HAP-1 (cell line): ENCODE data around the gene VWCE.
"Not testable (repeated sequence)": the region's sequence is repeated elsewhere in the genome, so short reads cannot be mapped to it uniquely, and the experiment has no call there.

Source experiments
- DNase-seq, 2 experiments: peaks; one replicate each; pipeline ENCODE4 v3.0.0-alpha.2; 2016 to 2020; ENCODE audit warnings: low spot score in 2 of 2
- H3K27me3 ChIP-seq: fragments of 250-450 bp; sonication (Bioruptor Pico); 2 replicates; pipeline ENCODE4 v1.5.1; 2020; ENCODE audit warnings: low read depth, mild to moderate bottlenecking, moderate library complexity
- H3K36me3 ChIP-seq: fragments of 250-450 bp; sonication (Bioruptor Pico); replicated peaks from 2 replicates; pipeline ENCODE4 v1.5.1; 2020; ENCODE audit warnings: mild to moderate bottlenecking
- H3K4me1 ChIP-seq: fragments of 250-450 bp; sonication (Bioruptor Pico); 2 replicates; pipeline ENCODE4 v1.5.1; 2020; ENCODE audit warnings: mild to moderate bottlenecking
- H3K4me3 ChIP-seq: fragments of 250-450 bp; sonication (Bioruptor Pico); 2 replicates; pipeline ENCODE4 v1.5.1; 2020; ENCODE audit warnings: mild to moderate bottlenecking, moderate library complexity
- H3K9me3 ChIP-seq: fragments of 250-450 bp; sonication (Bioruptor Pico); 2 replicates; pipeline ENCODE4 v1.5.1; 2020; ENCODE audit warnings: mild to moderate bottlenecking, moderate library complexity
- in situ Hi-C: fragments of 300-500 bp; cut with MboI; formaldehyde crosslinking; loops from 3 replicates; pipeline ENCODE4 v1.14.3; 2020; ENCODE audit warnings: low sequenced_read_pairs, inconsistent platforms, mixed read lengths

Gene VWCE

GRCh38 chr11:61266602-61267001, 28.5 kb downstream of the VWCE start:
- no peaks in the 10 kb centered on the region for H3K9me3 ChIP-seq
- H3K36me3 ChIP-seq: no peaks in the 10 kb centered on the region; the same call in 1 of the 2 replicates

GRCh38 chr11:61265357-61265756, 29.8 kb downstream of the VWCE start:
- H3K4me1 ChIP-seq: peaks cover 5% of the 10 kb centered on the region; the same call in 1 of the 2 replicates
- no peaks in the 10 kb centered on the region for H3K36me3 ChIP-seq
- no peak for DNase-seq
- H3K27me3 ChIP-seq: no peaks in the 10 kb centered on the region
- in situ Hi-C loops: no loop called here
- H3K9me3 ChIP-seq: no peaks in the 10 kb centered on the region
- no peak overlapping the region for H3K4me3 ChIP-seq

More at GRCh38 chr11:61266602-61267001, 28.5 kb downstream of the VWCE start:
- in situ Hi-C loops: no loop called here
- DNase-seq: peak; percentile 19 to 21
- Histone ChIP-seq H3K27me3 (no peaks in the 10 kb centered on the region), H3K4me3 (no peak overlapping the region), H3K4me1 (peaks cover 5% of the 10 kb centered on the region; the same call in 1 of the 2 replicates)

GRCh38 chr11:61264795-61265194, 30.3 kb downstream of the VWCE start:
- peaks cover 5% of the 10 kb centered on the region; the same call in 1 of the 2 replicates for H3K4me1 ChIP-seq
- no peak for DNase-seq
- no peaks in the 10 kb centered on the region for H3K9me3 ChIP-seq
- H3K27me3 ChIP-seq: no peaks in the 10 kb centered on the region
- in situ Hi-C loops: no loop called here
- H3K36me3 ChIP-seq: no peaks in the 10 kb centered on the region
- no peak overlapping the region for H3K4me3 ChIP-seq

- no peak for DNase-seq
- no peaks in the 10 kb centered on the region for H3K36me3 ChIP-seq
- H3K4me1 ChIP-seq: peaks cover 5% of the 10 kb centered on the region; the same call in 1 of the 2 replicates
- H3K9me3 ChIP-seq: no peaks in the 10 kb centered on the region
- H3K4me3 ChIP-seq: no peak overlapping the region
- in situ Hi-C loops: no loop called here
- H3K27me3 ChIP-seq: no peaks in the 10 kb centered on the region
Observed at GRCh38 chr11:61264371-61264770, 30.7 kb downstream of the VWCE start.

- no peaks in the 10 kb centered on the region for H3K4me1 ChIP-seq
- in situ Hi-C loops: no loop called here
- no peaks in the 10 kb centered on the region for H3K9me3 ChIP-seq
- no peaks in the 10 kb centered on the region for H3K27me3 ChIP-seq
- no peak for DNase-seq
- no peak overlapping the region for H3K4me3 ChIP-seq
- H3K36me3 ChIP-seq: no peaks in the 10 kb centered on the region
Observed at GRCh38 chr11:61259363-61259762, 35.8 kb downstream of the VWCE start.

- in situ Hi-C loops: no loop called here
- H3K9me3 ChIP-seq: no peaks in the 10 kb centered on the region
- no peaks in the 10 kb centered on the region for H3K4me1 ChIP-seq
- no peaks in the 10 kb centered on the region for H3K36me3 ChIP-seq
- no peaks in the 10 kb centered on the region for H3K27me3 ChIP-seq
- H3K4me3 ChIP-seq: no peak overlapping the region
- no peak for DNase-seq
Observed at GRCh38 chr11:61258546-61258945, 36.6 kb downstream of the VWCE start.

- in situ Hi-C loops: no loop called here
Observed at GRCh38 chr11:61256710-61257482, 38.2 kb downstream of the VWCE start.

GRCh38 chr11:61254403-61255025, 40.6 kb downstream of the VWCE start:
- no peaks in the 10 kb centered on the region for H3K36me3 ChIP-seq
- in situ Hi-C loops: no loop called here

More at GRCh38 chr11:61256710-61257482, 38.2 kb downstream of the VWCE start:
- no peak for DNase-seq
- Histone ChIP-seq H3K27me3 (no peaks in the 10 kb centered on the region), H3K36me3 (no peaks in the 10 kb centered on the region), H3K4me1 (no peaks in the 10 kb centered on the region), H3K9me3 (no peaks in the 10 kb centered on the region), H3K4me3 (no peak overlapping the region)

GRCh38 chr11:61252332-61252731, 42.8 kb downstream of the VWCE start:
- H3K4me1 ChIP-seq, DNase-seq, H3K4me3 ChIP-seq, H3K27me3 ChIP-seq, H3K36me3 ChIP-seq, H3K9me3 ChIP-seq, in situ Hi-C loops: not testable (repeated sequence)

More at GRCh38 chr11:61254403-61255025, 40.6 kb downstream of the VWCE start:
- H3K9me3 ChIP-seq: no peaks in the 10 kb centered on the region
- no peaks in the 10 kb centered on the region for H3K27me3 ChIP-seq
- H3K4me1 ChIP-seq: no peaks in the 10 kb centered on the region
- no peak overlapping the region for H3K4me3 ChIP-seq
- peak; percentile 43 to 79 for DNase-seq

- in situ Hi-C loops, DNase-seq, H3K9me3 ChIP-seq, H3K27me3 ChIP-seq, H3K4me1 ChIP-seq, H3K4me3 ChIP-seq, H3K36me3 ChIP-seq: not testable (repeated sequence)
Observed at GRCh38 chr11:61250796-61251765, 44.0 kb downstream of the VWCE start.

GRCh38 chr11:61249201-61249600, 45.9 kb downstream of the VWCE start:
- DNase-seq, H3K4me1 ChIP-seq, H3K36me3 ChIP-seq, in situ Hi-C loops, H3K27me3 ChIP-seq, H3K9me3 ChIP-seq, H3K4me3 ChIP-seq: not testable (repeated sequence)

- DNase-seq, H3K4me3 ChIP-seq, in situ Hi-C loops, H3K9me3 ChIP-seq, H3K4me1 ChIP-seq, H3K27me3 ChIP-seq, H3K36me3 ChIP-seq: not testable (repeated sequence)
Observed at GRCh38 chr11:61248071-61248470, 47.0 kb downstream of the VWCE start.

- H3K4me1 ChIP-seq, DNase-seq, H3K27me3 ChIP-seq, H3K9me3 ChIP-seq, H3K36me3 ChIP-seq, H3K4me3 ChIP-seq, in situ Hi-C loops: not testable (repeated sequence)
Observed at GRCh38 chr11:61245284-61245964, 49.7 kb downstream of the VWCE start.
